Effector memory CD8-positive, alpha-beta T cell (primary cell): ENCODE measurements around the gene RGL1.

Source experiments
- ATAC-seq: fragments of 150-1000 bp; cut with Tn5 transposase; replicated peaks from 2 replicates; pipeline ENCODE4 v1.10.0; 2021; ENCODE audit warnings: mild to moderate bottlenecking, moderate library complexity
- DNase-seq, 3 experiments: peaks; one replicate each; pipeline ENCODE4 v3.0.0; 2021
- H3K27ac Mint-ChIP-seq, 2 donors: one replicate each; pipeline ENCODE4 v1.8.0; 2022; ENCODE audit warnings: mild to moderate bottlenecking in 2 of 2, mixed read lengths in 2 of 2, moderate library complexity in 2 of 2
- H3K27me3 Mint-ChIP-seq, 2 donors: one replicate each; pipeline ENCODE4 v1.8.0; 2022; ENCODE audit warnings: mixed read lengths in 2 of 2
- H3K36me3 Mint-ChIP-seq: one replicate; pipeline ENCODE4 v1.8.0; 2022; ENCODE audit warnings: mild to moderate bottlenecking, moderate library complexity, mixed read lengths; ENCODE audit not compliant: insufficient read depth
- H3K4me1 Mint-ChIP-seq, 2 donors: one replicate each; pipeline ENCODE4 v1.8.0; 2022; ENCODE audit warnings: low read depth in 2 of 2, mixed read lengths in 2 of 2
- H3K4me3 Mint-ChIP-seq, 2 donors: one replicate each; pipeline ENCODE4 v1.8.0; 2022; ENCODE audit warnings: mild to moderate bottlenecking in 2 of 2, mixed read lengths in 2 of 2, moderate library complexity in 2 of 2
- H3K9me3 Mint-ChIP-seq, 2 donors: one replicate each; pipeline ENCODE4 v1.8.0; 2022; ENCODE audit warnings: mixed read lengths in 2 of 2

The RGL1 gene

GRCh38 chr1:183841550-183841949 lies 36.6 kb downstream of the RGL1 start:
- Mint-ChIP-seq H3K27ac (peak overlapping the region in 1 of 2 donors; percentile 72), H3K4me3 (no peak overlapping the region), H3K4me1 (peaks cover 8 to 13% of the 10 kb centered on the region in 2 donors), H3K36me3 (no peaks in the 10 kb centered on the region), H3K9me3 (no peaks in the 10 kb centered on the region), H3K27me3 (peaks cover 0 to 2% of the 10 kb centered on the region in 2 donors)
- no peak for DNase-seq
- no peak for ATAC-seq

DNA sequence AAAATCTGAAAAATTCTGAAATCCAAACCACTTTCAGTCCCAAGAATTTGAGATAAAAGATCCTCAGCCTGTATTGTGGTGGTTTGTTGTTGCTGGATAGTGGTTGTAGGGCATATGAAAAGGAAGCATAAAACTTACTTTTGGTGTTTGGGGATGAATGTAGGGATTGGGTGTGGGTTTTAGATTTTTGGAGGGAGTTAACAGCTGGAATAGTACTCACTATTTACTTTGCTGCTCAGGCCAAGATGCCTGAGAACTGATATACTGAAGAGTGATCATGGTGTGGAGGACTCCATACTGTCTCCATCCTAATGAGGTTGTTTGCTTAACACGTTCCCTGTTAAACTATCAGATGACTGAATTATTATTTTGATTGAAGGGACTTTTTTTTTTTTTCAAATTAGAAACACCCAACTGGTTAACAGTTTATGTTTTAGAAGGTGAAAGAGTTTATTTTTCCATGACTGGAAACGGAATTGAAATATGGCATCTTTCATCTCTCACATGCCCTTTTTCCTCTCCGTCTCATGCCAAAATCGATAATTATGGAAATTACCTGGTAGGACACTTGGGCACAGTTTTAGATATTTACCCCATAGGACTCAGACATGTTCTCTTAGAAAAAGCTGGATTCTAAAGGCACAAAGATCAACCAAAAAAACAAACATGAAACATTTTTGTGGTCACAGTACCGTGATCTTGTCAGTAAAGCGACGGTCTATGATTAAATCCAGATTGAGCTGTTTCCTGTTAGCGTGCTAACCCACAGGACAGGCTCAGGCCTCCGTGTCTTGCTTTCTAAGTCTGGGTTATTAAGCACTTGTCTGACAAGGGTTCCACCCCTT lies 37.3 kb downstream of the RGL1 start:
- DNase-seq: peak in 1 of 3 experiments; percentile 3
- Mint-ChIP-seq H3K36me3 (no peaks in the 10 kb centered on the region), H3K27ac (peak overlapping the region in 1 of 2 donors; percentile 72), H3K4me1 (peaks cover 8 to 13% of the 10 kb centered on the region in 2 donors), H3K9me3 (no peaks in the 10 kb centered on the region), H3K27me3 (no peaks in the 10 kb centered on the region), H3K4me3 (peak overlapping the region; percentile 21 to 61)
- ATAC-seq: peak; percentile 64

- H3K27ac Mint-ChIP-seq: peak overlapping the region in 1 of 2 donors; percentile 72
- H3K4me3 Mint-ChIP-seq: peak overlapping the region; percentile 21 to 61
- ATAC-seq (no peak), DNase-seq (no peak)
- H3K27me3 Mint-ChIP-seq: no peaks in the 10 kb centered on the region
- H3K36me3 Mint-ChIP-seq: no peaks in the 10 kb centered on the region
- no peaks in the 10 kb centered on the region for H3K9me3 Mint-ChIP-seq
- H3K4me1 Mint-ChIP-seq: peaks cover 8 to 13% of the 10 kb centered on the region in 2 donors
Measured at GRCh38 chr1:183842795-183843144, 37.9 kb downstream of the RGL1 start.

DNA sequence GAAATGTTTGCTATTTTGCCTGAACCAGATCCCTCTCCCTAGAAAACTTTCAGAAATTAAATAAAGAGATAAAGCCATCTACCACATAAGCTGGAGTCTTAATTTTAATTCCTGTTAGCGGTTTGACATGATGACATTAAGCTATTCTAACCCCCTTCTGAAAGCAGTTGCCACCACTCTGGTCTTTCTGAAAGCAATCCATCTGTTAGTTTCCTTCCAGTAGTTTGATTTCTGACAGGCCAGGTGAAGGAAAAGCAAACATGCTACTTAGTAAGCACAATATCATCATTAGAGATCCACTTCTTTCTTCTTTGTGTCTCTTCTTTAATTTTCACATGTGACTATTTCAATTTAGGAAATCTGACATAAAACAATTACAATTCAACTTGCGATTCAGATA lies 39.9 kb downstream of the RGL1 start:
- ATAC-seq (no peak), DNase-seq (no peak)
- no peaks in the 10 kb centered on the region for H3K27me3 Mint-ChIP-seq
- H3K27ac Mint-ChIP-seq: peak overlapping the region in 1 of 2 donors; percentile 11
- peaks cover 8 to 13% of the 10 kb centered on the region in 2 donors for H3K4me1 Mint-ChIP-seq
- no peaks in the 10 kb centered on the region for H3K36me3 Mint-ChIP-seq
- H3K4me3 Mint-ChIP-seq: no peak overlapping the region
- H3K9me3 Mint-ChIP-seq: no peaks in the 10 kb centered on the region

DNA sequence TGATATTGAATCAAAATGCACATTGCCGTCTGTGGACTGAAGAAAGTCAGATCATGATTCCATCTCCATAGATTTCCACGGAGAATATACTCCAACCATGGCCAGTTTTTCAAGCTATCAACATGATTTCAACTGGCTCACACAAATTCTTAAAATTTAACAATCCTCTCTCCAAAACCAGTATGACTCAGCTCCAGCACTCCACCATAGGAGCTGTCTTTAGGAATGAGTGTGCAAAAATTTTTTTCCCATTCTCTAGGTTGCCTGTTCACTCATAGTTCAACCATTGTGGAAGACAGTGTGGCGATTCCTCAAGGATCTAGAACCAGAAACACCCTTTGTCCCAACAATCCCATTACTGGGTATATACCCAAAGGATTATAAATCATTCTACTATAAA lies 40.8 kb downstream of the RGL1 start:
- peaks cover 8 to 13% of the 10 kb centered on the region in 2 donors for H3K4me1 Mint-ChIP-seq
- ATAC-seq (no peak), DNase-seq (no peak)
- no peaks in the 10 kb centered on the region for H3K36me3 Mint-ChIP-seq
- H3K4me3 Mint-ChIP-seq: no peak overlapping the region
- no peaks in the 10 kb centered on the region for H3K27me3 Mint-ChIP-seq
- no peaks in the 10 kb centered on the region for H3K9me3 Mint-ChIP-seq
- no peak overlapping the region for H3K27ac Mint-ChIP-seq

DNA sequence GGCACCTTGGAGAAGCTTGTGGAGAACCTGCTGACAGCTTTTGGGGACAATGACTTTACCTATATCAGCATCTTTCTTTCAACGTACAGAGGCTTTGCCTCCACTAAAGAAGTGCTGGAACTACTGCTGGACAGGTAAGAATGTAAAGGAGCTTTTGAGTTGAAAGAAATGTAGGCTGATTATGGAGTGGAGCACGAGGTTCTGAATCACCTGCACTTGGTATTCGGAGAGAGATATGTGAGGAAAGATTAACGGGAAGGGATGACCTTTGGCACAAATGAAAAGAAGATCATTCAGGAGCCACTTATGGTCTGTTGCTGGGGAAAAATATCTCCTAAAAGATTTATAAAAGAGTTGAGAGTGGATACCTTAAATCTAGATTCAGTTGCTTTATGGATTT lies 42.7 kb downstream of the RGL1 start:
- no peaks in the 10 kb centered on the region for H3K9me3 Mint-ChIP-seq
- no peaks in the 10 kb centered on the region for H3K36me3 Mint-ChIP-seq
- DNase-seq (no peak), ATAC-seq (no peak)
- H3K27ac Mint-ChIP-seq: no peak overlapping the region
- peaks cover 2 to 4% of the 10 kb centered on the region in 2 donors for H3K4me1 Mint-ChIP-seq
- no peaks in the 10 kb centered on the region for H3K27me3 Mint-ChIP-seq
- H3K4me3 Mint-ChIP-seq: no peak overlapping the region

DNA sequence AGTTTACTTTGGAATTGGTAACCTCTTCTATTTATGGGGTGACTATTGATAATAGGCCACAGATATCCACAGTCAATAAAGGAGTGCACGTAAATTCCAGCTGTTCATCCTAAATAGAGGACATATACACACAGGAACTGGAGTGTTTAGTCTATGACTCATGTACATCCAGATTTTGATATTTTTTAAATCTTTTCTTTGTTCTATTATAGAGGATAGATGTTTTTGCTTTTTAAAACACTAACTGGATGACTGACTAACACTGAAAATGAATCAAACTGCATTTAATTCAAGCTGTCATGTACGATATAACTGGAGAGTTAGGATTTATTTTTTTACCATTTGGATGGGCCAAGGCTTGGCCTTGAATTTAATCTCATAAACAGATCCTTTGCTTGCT lies 45.9 kb downstream of the RGL1 start:
- Mint-ChIP-seq H3K27ac (no peak overlapping the region), H3K27me3 (no peaks in the 10 kb centered on the region), H3K36me3 (no peaks in the 10 kb centered on the region), H3K9me3 (no peaks in the 10 kb centered on the region), H3K4me3 (no peak overlapping the region), H3K4me1 (no peaks in the 10 kb centered on the region)
- DNase-seq (no peak), ATAC-seq (no peak)

GRCh38 chr1:183859119-183859518 lies 54.2 kb downstream of the RGL1 start:
- Mint-ChIP-seq H3K27ac (no peak overlapping the region), H3K9me3 (no peaks in the 10 kb centered on the region)

DNA sequence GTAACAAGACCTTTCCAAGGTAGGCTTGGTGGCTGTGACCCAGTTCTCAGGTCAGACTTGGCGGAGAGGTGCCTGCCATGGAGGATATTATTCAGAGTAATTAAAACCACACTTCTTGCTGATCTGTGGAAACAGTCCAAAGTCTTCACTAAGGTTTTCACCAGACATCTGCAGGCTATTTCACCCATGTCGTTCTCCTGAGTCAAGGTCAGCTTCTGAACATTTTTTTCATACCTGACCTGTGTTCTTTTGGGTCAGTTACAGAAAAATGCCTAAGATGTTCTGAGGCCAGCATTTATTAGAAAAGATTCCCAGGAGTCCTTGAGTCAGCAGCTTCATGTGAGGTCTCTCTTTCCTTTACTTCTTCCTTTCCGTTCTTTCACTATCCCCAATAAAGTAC lies 54.9 kb downstream of the RGL1 start:
- no peaks in the 10 kb centered on the region for H3K9me3 Mint-ChIP-seq
- no peaks in the 10 kb centered on the region for H3K4me1 Mint-ChIP-seq
- H3K4me3 Mint-ChIP-seq: no peak overlapping the region
- no peaks in the 10 kb centered on the region for H3K36me3 Mint-ChIP-seq
- no peaks in the 10 kb centered on the region for H3K27me3 Mint-ChIP-seq
- DNase-seq (no peak), ATAC-seq (no peak)
- H3K27ac Mint-ChIP-seq: no peak overlapping the region

More at GRCh38 chr1:183859119-183859518, 54.2 kb downstream of the RGL1 start:
- Mint-ChIP-seq H3K4me1 (no peaks in the 10 kb centered on the region), H3K4me3 (no peak overlapping the region), H3K36me3 (no peaks in the 10 kb centered on the region), H3K27me3 (no peaks in the 10 kb centered on the region)
- DNase-seq (no peak), ATAC-seq (no peak)

DNA sequence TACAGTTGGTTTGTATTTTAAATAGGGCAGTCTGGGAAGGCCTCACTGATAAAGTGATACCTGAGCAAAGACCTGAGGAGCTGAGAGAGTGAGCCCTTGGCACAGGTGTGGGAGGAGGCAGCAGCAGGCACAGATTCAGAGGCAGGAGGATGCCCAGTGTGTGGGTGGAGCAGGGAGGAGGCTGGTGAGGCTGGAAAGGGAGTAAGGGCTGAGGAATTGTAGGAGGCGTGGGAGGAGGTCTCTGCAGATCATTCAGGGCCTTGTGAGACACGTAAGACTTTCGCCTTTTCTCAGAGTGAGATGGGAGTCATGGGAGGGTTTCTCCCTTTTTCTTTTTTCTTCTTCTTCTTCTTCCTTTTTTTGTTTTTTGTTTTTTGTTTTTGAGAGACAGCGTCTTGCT lies 58.0 kb downstream of the RGL1 start:
- DNase-seq: no peak
- H3K27ac Mint-ChIP-seq: no peak overlapping the region
- H3K36me3 Mint-ChIP-seq: no peaks in the 10 kb centered on the region
- no peaks in the 10 kb centered on the region for H3K27me3 Mint-ChIP-seq
- H3K9me3 Mint-ChIP-seq: no peaks in the 10 kb centered on the region
- ATAC-seq: no peak
- no peaks in the 10 kb centered on the region for H3K4me1 Mint-ChIP-seq
- no peak overlapping the region for H3K4me3 Mint-ChIP-seq

DNA sequence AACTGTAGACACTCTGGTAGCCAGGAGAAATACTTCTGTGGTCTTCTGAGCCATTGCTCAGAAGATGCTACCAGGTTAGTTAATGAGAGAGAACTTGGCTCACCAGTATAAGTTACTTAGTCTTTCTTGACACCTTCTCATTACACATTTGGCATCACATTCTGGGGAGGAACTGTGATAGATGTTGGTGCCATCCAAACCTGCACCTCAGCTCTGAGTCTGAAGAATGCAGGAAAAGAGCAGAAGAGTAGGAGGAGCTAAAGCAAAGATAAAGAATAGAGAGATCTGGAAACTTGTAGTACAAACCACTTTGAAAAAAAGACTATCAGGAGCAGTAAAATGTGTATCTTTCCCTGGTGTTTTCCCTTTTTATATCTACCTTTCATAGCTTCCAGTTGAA lies 58.9 kb downstream of the RGL1 start:
- Mint-ChIP-seq H3K4me1 (no peaks in the 10 kb centered on the region), H3K27ac (no peak overlapping the region), H3K36me3 (no peaks in the 10 kb centered on the region), H3K27me3 (no peaks in the 10 kb centered on the region), H3K4me3 (no peak overlapping the region), H3K9me3 (no peaks in the 10 kb centered on the region)
- no peak for ATAC-seq
- no peak for DNase-seq

DNA sequence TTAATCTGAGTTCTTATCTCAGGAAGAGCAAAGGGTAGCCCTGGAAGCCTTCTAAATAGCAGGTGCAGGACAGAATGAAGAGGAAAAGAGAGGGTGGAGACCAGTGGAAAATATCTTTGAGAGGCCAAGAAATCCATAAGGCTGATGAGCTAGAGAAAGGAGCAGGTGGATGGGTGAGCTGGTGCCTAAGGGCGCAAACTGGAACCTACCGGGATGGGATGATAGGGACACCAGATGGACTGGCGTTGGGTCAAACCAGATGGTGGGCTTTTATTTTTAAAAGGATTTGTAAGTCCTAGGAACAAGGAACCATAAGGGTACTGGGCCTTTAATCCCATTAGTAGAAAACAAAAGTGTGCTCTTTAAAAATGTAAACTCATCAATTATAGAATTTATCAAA lies 59.7 kb downstream of the RGL1 start:
- Mint-ChIP-seq H3K4me3 (no peak overlapping the region), H3K27ac (no peak overlapping the region), H3K4me1 (no peaks in the 10 kb centered on the region), H3K36me3 (no peaks in the 10 kb centered on the region), H3K27me3 (no peaks in the 10 kb centered on the region), H3K9me3 (no peaks in the 10 kb centered on the region)
- DNase-seq: no peak
- no peak for ATAC-seq

GRCh38 chr1:183869230-183869629 lies 64.3 kb downstream of the RGL1 start:
- no peaks in the 10 kb centered on the region for H3K9me3 Mint-ChIP-seq
- no peaks in the 10 kb centered on the region for H3K4me1 Mint-ChIP-seq
- no peak for ATAC-seq
- H3K27me3 Mint-ChIP-seq: no peaks in the 10 kb centered on the region
- no peak for DNase-seq
- no peak overlapping the region for H3K4me3 Mint-ChIP-seq
- no peaks in the 10 kb centered on the region for H3K36me3 Mint-ChIP-seq
- H3K27ac Mint-ChIP-seq: no peak overlapping the region

- no peaks in the 10 kb centered on the region for H3K36me3 Mint-ChIP-seq
- H3K4me3 Mint-ChIP-seq: no peak overlapping the region
- no peaks in the 10 kb centered on the region for H3K9me3 Mint-ChIP-seq
- ATAC-seq (no peak), DNase-seq (no peak)
- no peaks in the 10 kb centered on the region for H3K4me1 Mint-ChIP-seq
- H3K27ac Mint-ChIP-seq: no peak overlapping the region
- no peaks in the 10 kb centered on the region for H3K27me3 Mint-ChIP-seq
Measured at GRCh38 chr1:183869664-183870063, 64.7 kb downstream of the RGL1 start.
